ENCODE measurements around the gene TTLL3.
"Not testable (repeated sequence)": the region's sequence is repeated elsewhere in the genome, so short reads cannot be mapped to it uniquely, and the experiment has no call there.

TTLL3 gene

GRCh38 chr3:9834520-9835380 lies 24.7 kb downstream of the TTLL3 start:
- no peak for DNase-seq (ENCODE audit: low read depth in 4 of 4, low spot score in 1 of 4)

- DNase-seq (ENCODE audit: low read depth in 4 of 4, low spot score in 1 of 4), result no peak
These were observed 27.9 kb downstream of the TTLL3 start for GRCh38 chr3:9837701-9838582.

DNA sequence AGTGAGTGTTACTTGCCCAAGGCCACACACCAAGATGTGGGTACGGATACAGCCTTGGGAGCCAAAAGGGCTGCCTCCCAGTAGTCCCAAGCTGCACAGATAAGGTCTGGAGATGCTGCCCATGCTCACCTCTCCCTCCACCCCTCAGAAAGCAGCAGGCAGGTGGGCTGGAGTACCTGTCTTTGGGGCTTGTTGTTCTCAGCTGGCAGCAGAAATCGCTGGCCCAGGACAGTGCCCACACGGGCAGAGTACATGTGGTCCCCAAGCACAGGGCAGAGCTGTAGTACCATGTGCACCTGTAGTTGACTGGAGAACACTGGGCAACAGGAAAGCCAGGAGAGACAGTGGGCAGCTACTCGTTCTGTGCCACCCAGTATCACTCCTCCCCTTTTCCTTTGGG lies 28.8 kb downstream of the TTLL3 start:
- no peak for DNase-seq (ENCODE audit: low read depth in 4 of 4, low spot score in 1 of 4)

- no peak for DNase-seq (ENCODE audit: low read depth in 4 of 4, low spot score in 1 of 4)
These were observed 31.0 kb downstream of the TTLL3 start for GRCh38 chr3:9841015-9841414.

- DNase-seq (ENCODE audit: low read depth in 4 of 4, low spot score in 1 of 4), result peak; percentile 90 to 96 (median 94)
These were observed 33.8 kb downstream of the TTLL3 start, which contains the start of gene RPUSD3 for GRCh38 chr3:9843715-9844438. Gene RPUSD3 (minus strand): TSS chr3:9844008. CDS start chr3:9843990, 18 bp downstream.

DNA sequence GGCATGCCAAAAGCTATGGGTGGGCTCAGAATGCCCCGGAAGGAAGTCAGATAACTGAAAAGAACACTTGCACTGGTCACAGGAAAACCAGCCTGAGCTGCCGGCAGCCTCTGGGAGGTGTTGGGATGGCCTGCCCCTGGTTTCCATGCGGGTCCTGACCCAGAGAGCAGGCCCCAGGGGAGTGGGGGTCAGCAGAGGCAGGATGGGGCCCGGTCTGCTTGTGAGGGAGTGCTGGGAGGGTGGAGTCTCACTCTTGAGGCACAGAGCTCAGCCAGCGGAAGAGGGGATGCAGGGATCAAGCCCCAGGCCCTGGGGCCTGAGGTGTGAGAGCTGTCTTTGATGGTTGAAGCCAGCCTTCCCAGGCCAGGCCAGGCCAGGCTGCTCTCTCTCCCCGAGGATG lies 36.2 kb downstream of the TTLL3 start:
- DNase-seq (ENCODE audit: low read depth in 4 of 4, low spot score in 1 of 4), result no peak

DNA sequence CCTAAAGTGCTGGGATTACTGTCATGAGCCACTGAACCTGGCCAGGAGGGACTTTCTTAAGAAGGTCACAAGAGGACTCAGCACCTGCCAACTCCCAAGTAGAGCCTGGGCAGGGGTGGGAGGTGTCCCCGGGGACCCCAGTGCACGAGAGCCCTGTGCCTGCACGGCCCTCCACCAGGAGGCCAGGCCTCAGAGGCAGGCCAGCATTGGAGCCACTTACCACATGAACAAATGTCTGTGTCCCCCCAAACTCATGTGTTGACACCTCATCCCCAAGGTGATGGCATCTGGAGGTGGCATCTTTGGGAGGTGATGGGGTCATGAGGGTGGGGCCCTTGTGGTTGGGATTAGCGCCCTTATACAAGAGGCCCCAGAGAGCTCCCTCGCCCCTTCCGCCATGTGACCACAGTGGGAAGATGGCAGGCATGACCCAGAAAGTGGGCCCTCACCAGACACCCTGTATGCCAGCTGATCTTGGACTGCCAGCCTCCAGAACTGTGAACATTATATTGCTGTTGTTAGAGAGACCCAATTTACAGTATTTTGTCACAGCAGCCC lies 36.9 kb downstream of the TTLL3 start:
- no peak for DNase-seq (ENCODE audit: low read depth in 4 of 4, low spot score in 1 of 4)

GRCh38 chr3:9847870-9848269 lies 37.8 kb downstream of the TTLL3 start:
- DNase-seq (ENCODE audit: low read depth in 4 of 4, low spot score in 1 of 4), result not testable (repeated sequence)

- not testable (repeated sequence) for DNase-seq (ENCODE audit: low read depth in 4 of 4, low spot score in 1 of 4)
These were observed 38.8 kb downstream of the TTLL3 start for GRCh38 chr3:9848860-9849259.

DNA sequence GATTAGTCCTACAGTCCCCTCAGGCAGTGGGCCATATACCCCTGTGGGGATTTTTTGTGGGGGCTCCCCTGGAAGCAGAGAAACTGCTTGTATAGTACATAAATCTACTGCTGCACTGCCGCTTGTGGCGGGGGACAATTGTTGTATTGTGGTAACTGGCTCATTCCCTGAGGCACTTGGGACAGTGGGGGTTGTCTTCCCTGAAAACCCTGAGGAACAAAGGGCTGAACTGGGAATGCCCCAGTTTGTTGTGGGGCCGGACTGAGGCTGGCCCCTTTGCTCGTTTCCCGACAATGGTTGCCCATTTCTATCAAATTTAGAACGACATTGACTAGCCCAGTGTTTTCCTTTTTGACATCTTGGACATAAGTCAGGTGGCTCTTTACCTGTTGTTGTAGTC lies 41.3 kb downstream of the TTLL3 start:
- DNase-seq (ENCODE audit: low read depth in 4 of 4, low spot score in 1 of 4), result not testable (repeated sequence)

DNA sequence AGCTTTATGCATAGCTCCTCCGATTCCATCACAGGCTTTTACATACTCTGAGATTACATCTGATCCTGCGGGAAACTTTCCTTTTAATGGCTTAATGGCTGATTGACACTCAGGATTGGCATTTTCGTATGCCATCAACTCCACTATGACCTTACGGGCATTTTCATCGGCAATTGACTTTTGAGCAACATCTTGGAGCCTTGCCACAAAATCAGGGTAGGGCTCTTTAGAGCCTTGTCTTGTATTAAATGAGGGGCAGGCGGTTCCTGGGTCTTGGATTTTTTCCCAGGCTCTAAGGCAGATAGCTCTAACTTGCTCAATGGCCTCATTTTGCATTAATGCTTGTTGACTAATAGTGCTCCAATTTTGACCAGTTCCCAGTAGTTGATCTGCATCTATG lies 41.9 kb downstream of the TTLL3 start:
- DNase-seq (ENCODE audit: low read depth in 4 of 4, low spot score in 1 of 4), result not testable (repeated sequence)

GRCh38 chr3:9852528-9852927 lies 42.5 kb downstream of the TTLL3 start:
- no peak for DNase-seq (ENCODE audit: low read depth in 4 of 4, low spot score in 1 of 4)

- DNase-seq (ENCODE audit: low read depth in 4 of 4, low spot score in 1 of 4), result not testable (repeated sequence)
These were observed 44.4 kb downstream of the TTLL3 start for GRCh38 chr3:9854291-9854940.

DNA sequence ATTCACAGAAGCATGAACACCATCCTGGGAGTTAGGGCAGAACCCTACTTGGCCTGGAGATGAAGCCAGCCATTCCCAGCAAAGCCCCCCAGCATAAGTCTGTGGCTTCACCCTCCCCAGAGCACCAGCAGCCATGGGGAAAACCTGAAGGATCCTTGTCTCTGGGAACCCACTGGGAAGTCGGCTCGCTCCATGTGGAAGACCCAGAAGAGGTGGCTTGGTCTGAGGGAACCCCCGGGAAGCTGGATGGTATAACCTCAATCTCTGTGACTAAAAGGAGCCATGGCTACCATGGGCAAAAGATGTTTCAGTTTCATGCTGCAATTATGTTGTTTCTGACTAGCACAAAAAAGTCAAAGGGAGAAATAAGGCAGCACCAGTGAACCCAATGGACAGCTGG lies 45.5 kb downstream of the TTLL3 start:
- DNase-seq (ENCODE audit: low read depth in 4 of 4, low spot score in 1 of 4), result no peak

DNA sequence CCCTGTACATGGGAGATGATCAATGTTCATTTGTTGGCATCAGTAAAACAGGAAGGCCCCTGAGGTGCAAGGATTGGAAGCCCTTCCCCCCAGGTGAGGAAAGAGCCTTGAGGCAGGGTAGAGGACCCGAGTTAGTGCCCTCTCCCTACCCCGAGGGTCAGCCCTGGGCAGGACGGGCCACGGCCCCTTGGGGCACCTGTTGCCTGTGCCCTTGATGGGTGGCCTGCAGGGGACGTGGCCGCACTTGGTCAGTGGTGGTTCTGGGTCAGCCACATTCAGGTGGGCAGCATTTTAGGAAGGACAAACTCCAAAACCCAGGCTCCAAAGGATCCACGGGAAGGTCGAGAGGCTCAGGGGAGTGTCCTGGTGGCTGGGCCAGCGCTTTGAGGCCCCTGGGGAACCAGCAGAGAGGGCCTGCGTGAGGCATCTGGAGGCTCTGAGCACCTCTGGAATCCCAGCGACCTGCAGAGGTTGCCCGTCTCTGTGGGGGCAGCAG lies 49.5 kb downstream of the TTLL3 start:
- no peak for DNase-seq (ENCODE audit: low read depth in 4 of 4, low spot score in 1 of 4)

DNA sequence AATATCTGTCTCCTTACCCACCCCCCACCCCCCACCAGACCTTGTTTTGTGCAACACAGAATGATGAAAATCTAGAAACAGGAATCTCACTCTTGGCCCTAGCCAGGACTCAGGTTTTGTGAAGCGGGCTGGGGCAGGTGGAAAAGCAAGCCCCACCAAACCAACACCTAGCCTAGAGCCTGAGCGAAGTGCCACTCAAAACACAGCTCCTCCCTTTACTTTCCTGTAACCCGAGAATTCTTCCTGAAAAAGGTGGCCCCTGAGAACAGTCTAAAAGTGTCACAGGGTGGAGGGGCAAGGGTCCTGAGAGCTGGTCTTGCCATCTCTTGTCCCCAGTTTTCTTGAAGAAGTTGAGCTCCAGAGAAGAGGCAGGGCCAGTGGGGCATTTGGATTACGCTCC lies 51.1 kb downstream of the TTLL3 start:
- DNase-seq (ENCODE audit: low read depth in 4 of 4, low spot score in 1 of 4), result no peak

DNA sequence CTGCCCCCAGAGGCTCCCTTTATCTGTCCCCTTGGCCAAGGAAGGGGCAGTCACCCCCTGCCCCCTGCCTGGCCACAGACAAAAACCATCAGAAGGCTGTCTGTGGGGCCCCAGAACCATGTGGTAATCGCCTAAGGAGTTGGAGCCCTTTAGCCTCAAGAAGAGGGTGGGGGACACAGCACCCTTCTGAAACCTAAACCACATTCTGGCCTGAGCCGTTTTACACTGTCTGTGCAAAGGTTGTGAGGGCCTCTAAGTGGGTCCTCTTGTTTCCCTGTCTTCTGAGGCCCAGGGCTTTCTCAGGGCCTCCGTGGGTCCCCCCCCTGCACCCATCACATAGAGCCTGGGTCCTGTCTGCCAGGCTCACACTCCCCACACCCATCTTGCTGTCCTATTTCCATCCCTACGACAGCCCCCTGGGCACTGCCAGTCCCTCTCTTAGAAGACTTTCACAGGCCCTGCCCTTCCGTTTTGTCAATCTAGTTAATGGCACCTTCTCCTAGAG lies 51.6 kb downstream of the TTLL3 start:
- no peak for DNase-seq (ENCODE audit: low read depth in 4 of 4, low spot score in 1 of 4)

GRCh38 chr3:9862391-9863057 lies 52.5 kb downstream of the TTLL3 start:
- peak in 1 of 4 experiments; percentile 18 for DNase-seq (ENCODE audit: low read depth in 4 of 4, low spot score in 1 of 4)

- no peak for DNase-seq (ENCODE audit: low read depth in 4 of 4, low spot score in 1 of 4)
These were observed 53.2 kb downstream of the TTLL3 start for GRCh38 chr3:9863058-9863772.

Data from stimulated activated CD4-positive, alpha-beta T cell treated with anti-CD3 and anti-CD28 coated beads, Interleukin-1b, Interleukin-23, amount 100 ng/mL, for 24 hours (primary cell).